ENCODE results near the gene ATMIN.

DNA sequence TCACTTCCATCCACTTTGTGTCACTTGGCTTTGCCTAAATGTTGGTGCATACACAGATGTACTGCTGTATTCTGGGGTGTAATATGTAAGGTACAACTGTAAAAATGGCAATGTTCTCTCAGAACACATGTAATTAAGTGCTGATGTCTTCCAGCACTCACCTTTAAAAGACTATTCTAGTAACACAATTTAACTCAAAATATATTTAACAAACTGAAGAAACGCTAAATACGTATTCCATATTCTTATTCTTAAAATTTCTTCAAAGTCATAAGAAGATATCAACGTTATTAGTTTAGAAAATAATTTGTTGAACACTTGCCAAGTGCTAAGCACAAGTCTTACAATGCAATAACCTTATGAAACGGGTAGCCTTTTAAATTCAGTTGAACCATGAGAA, 32.6 kb upstream of the ATMIN start:
- TF ChIP-seq POLR2AphosphoS5 (IDR thresholded peaks at IDR 0.05; ENCODE audit: low read depth) (no peak), EZH2phosphoT487 (IDR thresholded peaks at IDR 0.05; ENCODE audit: unreplicated experiment) (no peak), ZNF114 (CRISPR knock-in tag; IDR thresholded peaks at IDR 0.05) (no peak), EZH2 (IDR thresholded peaks at IDR 0.05; ENCODE audit: low read depth, unreplicated experiment) (no peak), NANOG (IDR thresholded peaks at IDR 0.05; ENCODE audit: borderline replicate concordance) (no peak), JUNB (IDR thresholded peaks at IDR 0.05; ENCODE audit: unreplicated experiment) (no peak), CREB1 (CRISPR knock-in tag; IDR thresholded peaks at IDR 0.05; ENCODE audit: low read depth) (no peak), STAT1 (IDR thresholded peaks at IDR 0.05; ENCODE audit: unreplicated experiment) (no peak), ZNF331 (CRISPR knock-in tag; IDR thresholded peaks at IDR 0.05; ENCODE audit: low read depth) (no peak)
- TF ChIP-seq, protein P1, sequence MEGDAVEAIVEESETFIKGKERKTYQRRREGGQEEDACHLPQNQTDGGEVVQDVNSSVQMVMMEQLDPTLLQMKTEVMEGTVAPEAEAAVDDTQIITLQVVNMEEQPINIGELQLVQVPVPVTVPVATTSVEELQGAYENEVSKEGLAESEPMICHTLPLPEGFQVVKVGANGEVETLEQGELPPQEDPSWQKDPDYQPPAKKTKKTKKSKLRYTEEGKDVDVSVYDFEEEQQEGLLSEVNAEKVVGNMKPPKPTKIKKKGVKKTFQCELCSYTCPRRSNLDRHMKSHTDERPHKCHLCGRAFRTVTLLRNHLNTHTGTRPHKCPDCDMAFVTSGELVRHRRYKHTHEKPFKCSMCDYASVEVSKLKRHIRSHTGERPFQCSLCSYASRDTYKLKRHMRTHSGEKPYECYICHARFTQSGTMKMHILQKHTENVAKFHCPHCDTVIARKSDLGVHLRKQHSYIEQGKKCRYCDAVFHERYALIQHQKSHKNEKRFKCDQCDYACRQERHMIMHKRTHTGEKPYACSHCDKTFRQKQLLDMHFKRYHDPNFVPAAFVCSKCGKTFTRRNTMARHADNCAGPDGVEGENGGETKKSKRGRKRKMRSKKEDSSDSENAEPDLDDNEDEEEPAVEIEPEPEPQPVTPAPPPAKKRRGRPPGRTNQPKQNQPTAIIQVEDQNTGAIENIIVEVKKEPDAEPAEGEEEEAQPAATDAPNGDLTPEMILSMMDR (conservative IDR thresholded peaks at IDR 0.05; ENCODE audit: low read depth in 2 of 2) = no peak
- TF ChIP-seq, protein P2, sequence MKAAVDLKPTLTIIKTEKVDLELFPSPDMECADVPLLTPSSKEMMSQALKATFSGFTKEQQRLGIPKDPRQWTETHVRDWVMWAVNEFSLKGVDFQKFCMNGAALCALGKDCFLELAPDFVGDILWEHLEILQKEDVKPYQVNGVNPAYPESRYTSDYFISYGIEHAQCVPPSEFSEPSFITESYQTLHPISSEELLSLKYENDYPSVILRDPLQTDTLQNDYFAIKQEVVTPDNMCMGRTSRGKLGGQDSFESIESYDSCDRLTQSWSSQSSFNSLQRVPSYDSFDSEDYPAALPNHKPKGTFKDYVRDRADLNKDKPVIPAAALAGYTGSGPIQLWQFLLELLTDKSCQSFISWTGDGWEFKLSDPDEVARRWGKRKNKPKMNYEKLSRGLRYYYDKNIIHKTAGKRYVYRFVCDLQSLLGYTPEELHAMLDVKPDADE (IDR thresholded peaks at IDR 0.05) = no peak
- TF ChIP-seq, protein P3, sequence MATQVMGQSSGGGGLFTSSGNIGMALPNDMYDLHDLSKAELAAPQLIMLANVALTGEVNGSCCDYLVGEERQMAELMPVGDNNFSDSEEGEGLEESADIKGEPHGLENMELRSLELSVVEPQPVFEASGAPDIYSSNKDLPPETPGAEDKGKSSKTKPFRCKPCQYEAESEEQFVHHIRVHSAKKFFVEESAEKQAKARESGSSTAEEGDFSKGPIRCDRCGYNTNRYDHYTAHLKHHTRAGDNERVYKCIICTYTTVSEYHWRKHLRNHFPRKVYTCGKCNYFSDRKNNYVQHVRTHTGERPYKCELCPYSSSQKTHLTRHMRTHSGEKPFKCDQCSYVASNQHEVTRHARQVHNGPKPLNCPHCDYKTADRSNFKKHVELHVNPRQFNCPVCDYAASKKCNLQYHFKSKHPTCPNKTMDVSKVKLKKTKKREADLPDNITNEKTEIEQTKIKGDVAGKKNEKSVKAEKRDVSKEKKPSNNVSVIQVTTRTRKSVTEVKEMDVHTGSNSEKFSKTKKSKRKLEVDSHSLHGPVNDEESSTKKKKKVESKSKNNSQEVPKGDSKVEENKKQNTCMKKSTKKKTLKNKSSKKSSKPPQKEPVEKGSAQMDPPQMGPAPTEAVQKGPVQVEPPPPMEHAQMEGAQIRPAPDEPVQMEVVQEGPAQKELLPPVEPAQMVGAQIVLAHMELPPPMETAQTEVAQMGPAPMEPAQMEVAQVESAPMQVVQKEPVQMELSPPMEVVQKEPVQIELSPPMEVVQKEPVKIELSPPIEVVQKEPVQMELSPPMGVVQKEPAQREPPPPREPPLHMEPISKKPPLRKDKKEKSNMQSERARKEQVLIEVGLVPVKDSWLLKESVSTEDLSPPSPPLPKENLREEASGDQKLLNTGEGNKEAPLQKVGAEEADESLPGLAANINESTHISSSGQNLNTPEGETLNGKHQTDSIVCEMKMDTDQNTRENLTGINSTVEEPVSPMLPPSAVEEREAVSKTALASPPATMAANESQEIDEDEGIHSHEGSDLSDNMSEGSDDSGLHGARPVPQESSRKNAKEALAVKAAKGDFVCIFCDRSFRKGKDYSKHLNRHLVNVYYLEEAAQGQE (IDR thresholded peaks at IDR 0.05; ENCODE audit: unreplicated experiment) = no peak
- TF ChIP-seq, protein P4, sequence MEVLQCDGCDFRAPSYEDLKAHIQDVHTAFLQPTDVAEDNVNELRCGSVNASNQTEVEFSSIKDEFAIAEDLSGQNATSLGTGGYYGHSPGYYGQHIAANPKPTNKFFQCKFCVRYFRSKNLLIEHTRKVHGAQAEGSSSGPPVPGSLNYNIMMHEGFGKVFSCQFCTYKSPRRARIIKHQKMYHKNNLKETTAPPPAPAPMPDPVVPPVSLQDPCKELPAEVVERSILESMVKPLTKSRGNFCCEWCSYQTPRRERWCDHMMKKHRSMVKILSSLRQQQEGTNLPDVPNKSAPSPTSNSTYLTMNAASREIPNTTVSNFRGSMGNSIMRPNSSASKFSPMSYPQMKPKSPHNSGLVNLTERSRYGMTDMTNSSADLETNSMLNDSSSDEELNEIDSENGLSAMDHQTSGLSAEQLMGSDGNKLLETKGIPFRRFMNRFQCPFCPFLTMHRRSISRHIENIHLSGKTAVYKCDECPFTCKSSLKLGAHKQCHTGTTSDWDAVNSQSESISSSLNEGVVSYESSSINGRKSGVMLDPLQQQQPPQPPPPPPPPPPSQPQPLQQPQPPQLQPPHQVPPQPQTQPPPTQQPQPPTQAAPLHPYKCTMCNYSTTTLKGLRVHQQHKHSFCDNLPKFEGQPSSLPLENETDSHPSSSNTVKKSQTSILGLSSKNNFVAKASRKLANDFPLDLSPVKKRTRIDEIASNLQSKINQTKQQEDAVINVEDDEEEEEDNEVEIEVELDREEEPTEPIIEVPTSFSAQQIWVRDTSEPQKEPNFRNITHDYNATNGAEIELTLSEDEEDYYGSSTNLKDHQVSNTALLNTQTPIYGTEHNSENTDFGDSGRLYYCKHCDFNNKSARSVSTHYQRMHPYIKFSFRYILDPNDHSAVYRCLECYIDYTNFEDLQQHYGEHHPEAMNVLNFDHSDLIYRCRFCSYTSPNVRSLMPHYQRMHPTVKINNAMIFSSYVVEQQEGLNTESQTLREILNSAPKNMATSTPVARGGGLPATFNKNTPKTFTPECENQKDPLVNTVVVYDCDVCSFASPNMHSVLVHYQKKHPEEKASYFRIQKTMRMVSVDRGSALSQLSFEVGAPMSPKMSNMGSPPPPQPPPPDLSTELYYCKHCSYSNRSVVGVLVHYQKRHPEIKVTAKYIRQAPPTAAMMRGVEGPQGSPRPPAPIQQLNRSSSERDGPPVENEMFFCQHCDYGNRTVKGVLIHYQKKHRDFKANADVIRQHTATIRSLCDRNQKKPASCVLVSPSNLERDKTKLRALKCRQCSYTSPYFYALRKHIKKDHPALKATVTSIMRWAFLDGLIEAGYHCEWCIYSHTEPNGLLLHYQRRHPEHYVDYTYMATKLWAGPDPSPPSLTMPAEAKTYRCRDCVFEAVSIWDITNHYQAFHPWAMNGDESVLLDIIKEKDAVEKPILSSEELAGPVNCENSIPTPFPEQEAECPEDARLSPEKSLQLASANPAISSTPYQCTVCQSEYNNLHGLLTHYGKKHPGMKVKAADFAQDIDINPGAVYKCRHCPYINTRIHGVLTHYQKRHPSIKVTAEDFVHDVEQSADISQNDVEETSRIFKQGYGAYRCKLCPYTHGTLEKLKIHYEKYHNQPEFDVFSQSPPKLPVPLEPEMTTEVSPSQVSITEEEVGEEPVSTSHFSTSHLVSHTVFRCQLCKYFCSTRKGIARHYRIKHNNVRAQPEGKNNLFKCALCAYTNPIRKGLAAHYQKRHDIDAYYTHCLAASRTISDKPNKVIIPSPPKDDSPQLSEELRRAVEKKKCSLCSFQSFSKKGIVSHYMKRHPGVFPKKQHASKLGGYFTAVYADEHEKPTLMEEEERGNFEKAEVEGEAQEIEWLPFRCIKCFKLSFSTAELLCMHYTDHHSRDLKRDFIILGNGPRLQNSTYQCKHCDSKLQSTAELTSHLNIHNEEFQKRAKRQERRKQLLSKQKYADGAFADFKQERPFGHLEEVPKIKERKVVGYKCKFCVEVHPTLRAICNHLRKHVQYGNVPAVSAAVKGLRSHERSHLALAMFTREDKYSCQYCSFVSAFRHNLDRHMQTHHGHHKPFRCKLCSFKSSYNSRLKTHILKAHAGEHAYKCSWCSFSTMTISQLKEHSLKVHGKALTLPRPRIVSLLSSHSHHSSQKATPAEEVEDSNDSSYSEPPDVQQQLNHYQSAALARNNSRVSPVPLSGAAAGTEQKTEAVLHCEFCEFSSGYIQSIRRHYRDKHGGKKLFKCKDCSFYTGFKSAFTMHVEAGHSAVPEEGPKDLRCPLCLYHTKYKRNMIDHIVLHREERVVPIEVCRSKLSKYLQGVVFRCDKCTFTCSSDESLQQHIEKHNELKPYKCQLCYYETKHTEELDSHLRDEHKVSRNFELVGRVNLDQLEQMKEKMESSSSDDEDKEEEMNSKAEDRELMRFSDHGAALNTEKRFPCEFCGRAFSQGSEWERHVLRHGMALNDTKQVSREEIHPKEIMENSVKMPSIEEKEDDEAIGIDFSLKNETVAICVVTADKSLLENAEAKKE (CRISPR knock-in tag; IDR thresholded peaks at IDR 0.05) = no peak
